Brain microvascular endothelial cell (primary cell): ENCODE measurements around the gene DBH.

Source experiments
- DNase-seq: peaks from one replicate; pipeline ENCODE4 v3.0.0-alpha.2; 2020
- H3K27ac ChIP-seq: fragments of 250-450 bp; sonication (Bioruptor Pico); 2 replicates; pipeline ENCODE4 v1.5.1; 2020; ENCODE audit warnings: mild to moderate bottlenecking, moderate library complexity
- H3K27me3 ChIP-seq: fragments of 250-450 bp; sonication (Bioruptor Pico); replicated peaks from 2 replicates; pipeline ENCODE4 v1.5.1; 2020; ENCODE audit warnings: mild to moderate bottlenecking
- H3K36me3 ChIP-seq: fragments of 250-450 bp; sonication (Bioruptor Pico); replicated peaks from 2 replicates; pipeline ENCODE4 v1.5.1; 2020; ENCODE audit warnings: mild to moderate bottlenecking
- H3K4me3 ChIP-seq: 2 replicates; pipeline ENCODE4 v1.5.1; 2011; ENCODE audit warnings: low read depth, mild to moderate bottlenecking, control low read depth, low read length, moderate library complexity
- CTCF ChIP-seq: IDR thresholded peaks from 2 replicates; pipeline ENCODE4 v1.5.1; 2011; ENCODE audit warnings: low read depth, mild to moderate bottlenecking, moderate library complexity, low read length, control low read depth, inconsistent platforms; ENCODE audit errors: missing control alignments
- in situ Hi-C: cut with HindIII; loops from 2 replicates; pipeline ENCODE4 v1.10.0; 2017; ENCODE audit warnings: low sequenced_read_pairs, low pct_ligation_motif_present

Gene DBH

GRCh38 chr9:133640160-133640559 is 4.0 kb downstream of the DBH start:
- H3K27ac ChIP-seq, result no peak overlapping the region
- no peak for DNase-seq
- no peaks in the 10 kb centered on the region for H3K36me3 ChIP-seq
- TF ChIP-seq CTCF, result no peak
- peaks cover 11% of the 10 kb centered on the region for H3K27me3 ChIP-seq
- H3K4me3 ChIP-seq, result no peak overlapping the region
- in situ Hi-C loops, result no loop called here

GRCh38 chr9:133640580-133641395 is 4.6 kb downstream of the DBH start:
- Histone ChIP-seq H3K36me3 (no peaks in the 10 kb centered on the region), H3K27me3 (peaks cover 9% of the 10 kb centered on the region), H3K4me3 (no peak overlapping the region), H3K27ac (no peak overlapping the region)
- in situ Hi-C loops, result no loop called here
- no peak for DNase-seq
- TF ChIP-seq CTCF, result no peak

GRCh38 chr9:133641396-133641655 is 5.2 kb downstream of the DBH start:
- Histone ChIP-seq H3K4me3 (no peak overlapping the region), H3K27ac (no peak overlapping the region), H3K36me3 (no peaks in the 10 kb centered on the region), H3K27me3 (peaks cover 7% of the 10 kb centered on the region)
- no peak for DNase-seq
- TF ChIP-seq CTCF, result no peak
- in situ Hi-C loops, result no loop called here

- in situ Hi-C loops, result no loop called here
- TF ChIP-seq CTCF, result no peak
- DNase-seq, result no peak
- Histone ChIP-seq H3K4me3 (no peak overlapping the region), H3K27me3 (peaks cover 7% of the 10 kb centered on the region), H3K27ac (no peak overlapping the region), H3K36me3 (no peaks in the 10 kb centered on the region)
Measured at GRCh38 chr9:133641861-133642595, 5.9 kb downstream of the DBH start.

- DNase-seq, result no peak
- in situ Hi-C loops, result no loop called here
- Histone ChIP-seq H3K36me3 (no peaks in the 10 kb centered on the region), H3K27me3 (peaks cover 3% of the 10 kb centered on the region), H3K27ac (no peak overlapping the region), H3K4me3 (no peak overlapping the region)
- no peak for TF ChIP-seq CTCF
Measured at GRCh38 chr9:133642708-133643361, 6.7 kb downstream of the DBH start.
